DMS53 treated with DMSO at 0.1 percent for 48 hours (cell line): ENCODE data around the gene SVEP1.
"Not testable (repeated sequence)": the region's sequence is repeated elsewhere in the genome, so short reads cannot be mapped to it uniquely, and the experiment has no call there.

Source experiments
- DNase-seq: peaks from one replicate; lab custom pipeline; 2025; ENCODE audit not compliant: unreplicated experiment; lab: John Stamatoyannopoulos, UW

SVEP1 gene

DNA sequence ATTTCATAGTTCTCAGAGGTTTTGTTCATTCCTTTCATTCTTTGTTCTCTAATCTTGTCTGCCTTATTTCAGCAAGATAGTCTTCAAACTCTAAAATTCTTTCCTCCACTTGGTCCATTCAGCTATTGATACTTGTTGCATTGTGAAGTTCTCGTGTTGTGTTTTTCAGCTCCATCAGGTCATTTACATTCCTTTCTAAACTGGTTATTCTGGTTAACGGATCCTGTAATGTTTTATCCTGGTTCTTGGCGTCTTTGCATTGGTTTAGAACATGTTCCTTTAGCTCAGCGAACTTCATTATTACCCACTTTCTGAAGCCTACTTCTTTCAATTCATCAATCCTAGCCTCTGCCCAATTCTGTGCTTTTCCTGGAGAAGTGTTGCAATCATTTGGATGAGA, 196.8 kb downstream of the SVEP1 start:
- no peak for DNase-seq

DNA sequence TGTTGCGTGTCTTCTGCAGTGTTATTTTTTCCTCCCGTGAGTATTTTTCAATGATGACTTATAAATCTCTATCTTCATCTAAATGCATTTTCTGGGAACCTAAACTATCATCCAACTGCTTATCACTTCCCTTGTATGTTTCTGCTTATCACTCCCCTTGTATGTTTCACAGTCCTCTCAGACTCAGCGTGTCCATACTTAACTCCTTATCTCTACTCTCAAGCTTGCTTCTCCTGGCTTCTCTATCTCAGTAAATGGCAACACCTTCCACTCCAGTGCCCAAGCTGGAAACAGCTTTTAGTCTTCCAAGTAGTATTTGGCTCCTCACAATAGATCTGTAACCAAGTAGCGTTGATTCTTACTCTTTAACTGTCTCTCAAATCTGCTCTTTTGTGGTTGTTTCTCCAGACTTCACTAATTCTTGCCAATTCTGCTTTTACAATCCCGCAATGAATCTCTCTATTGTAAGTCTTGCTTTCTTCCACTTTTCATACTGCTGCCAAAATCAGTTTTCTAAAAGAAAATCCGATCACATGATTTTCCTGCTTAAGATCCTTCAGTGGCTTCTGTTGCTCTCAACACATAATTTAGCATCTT, 208.0 kb downstream of the SVEP1 start:
- no peak for DNase-seq

DNA sequence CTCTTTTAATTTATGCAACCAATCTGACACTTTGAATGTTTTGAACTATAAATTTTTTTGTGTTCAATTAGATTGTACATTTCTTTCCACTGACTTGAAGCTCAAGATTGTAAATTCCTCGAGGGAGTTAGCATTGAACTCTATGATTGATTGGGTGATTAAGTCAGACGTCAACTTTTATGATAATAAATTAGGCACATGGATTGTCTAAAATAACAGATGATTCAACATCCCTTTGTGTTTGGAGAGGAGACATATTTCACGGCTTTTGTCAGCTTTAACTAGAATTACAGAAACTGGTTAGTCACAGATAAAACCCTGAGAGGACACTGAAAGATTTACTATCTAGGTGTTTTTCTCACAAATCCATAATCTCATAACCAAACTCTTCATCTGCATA, 209.2 kb downstream of the SVEP1 start:
- no peak for DNase-seq

DNA sequence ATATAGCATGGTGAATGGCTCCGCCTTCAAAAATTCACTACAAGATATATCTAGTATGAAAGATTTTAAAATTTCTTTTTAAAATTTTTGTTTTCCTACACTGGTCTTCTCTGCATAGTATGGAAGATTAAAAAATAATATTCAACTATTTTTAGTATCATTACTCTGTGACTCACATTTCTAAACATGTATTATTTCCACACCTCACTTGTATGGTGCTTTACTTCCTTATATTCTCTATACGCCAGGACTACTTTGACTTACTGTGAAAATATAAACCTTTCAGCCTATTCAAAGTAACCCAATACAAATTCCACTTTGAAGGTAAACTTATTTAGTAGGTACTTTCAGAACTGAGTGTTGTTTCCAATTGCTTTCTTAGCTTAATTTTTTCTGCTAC, 215.1 kb downstream of the SVEP1 start:
- no peak for DNase-seq

DNA sequence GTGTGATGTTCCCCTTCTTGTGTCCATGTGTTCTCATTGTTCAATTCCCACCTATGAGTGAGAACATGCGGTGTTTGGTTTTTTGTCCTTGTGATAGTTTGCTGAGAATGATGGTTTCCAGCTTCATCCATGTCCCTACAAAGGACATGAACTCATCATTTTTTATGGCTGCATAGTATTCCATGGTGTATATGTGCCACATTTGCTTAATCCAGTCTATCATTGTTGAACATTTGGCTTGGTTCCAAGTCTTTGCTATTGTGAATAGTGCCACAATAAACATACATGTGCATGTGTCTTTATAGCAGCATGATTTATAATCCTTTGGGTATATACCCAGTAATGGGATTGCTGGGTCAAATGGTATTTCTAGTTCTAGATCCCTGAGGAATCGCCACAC, 220.5 kb downstream of the SVEP1 start:
- DNase-seq, result not testable (repeated sequence)

DNA sequence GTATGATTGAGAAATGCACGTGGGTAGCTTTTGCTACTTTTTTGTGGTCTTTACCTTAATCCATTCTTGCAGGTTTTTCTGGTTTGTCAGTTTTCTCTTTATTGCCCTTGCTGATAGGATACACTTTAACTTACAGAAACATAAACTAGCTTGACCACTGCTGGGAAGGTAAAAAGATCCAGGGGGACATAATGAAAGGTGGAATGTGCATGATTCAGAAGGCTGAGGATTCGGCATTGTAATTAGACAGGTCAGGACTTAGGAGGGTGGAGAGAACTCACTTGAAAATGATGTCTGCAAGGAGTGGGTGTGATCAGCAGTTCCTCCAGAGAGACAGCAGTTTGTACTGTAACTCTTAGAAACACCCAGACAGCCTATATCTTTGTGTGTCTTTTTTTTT, 222.0 kb downstream of the SVEP1 start:
- no peak for DNase-seq

DNA sequence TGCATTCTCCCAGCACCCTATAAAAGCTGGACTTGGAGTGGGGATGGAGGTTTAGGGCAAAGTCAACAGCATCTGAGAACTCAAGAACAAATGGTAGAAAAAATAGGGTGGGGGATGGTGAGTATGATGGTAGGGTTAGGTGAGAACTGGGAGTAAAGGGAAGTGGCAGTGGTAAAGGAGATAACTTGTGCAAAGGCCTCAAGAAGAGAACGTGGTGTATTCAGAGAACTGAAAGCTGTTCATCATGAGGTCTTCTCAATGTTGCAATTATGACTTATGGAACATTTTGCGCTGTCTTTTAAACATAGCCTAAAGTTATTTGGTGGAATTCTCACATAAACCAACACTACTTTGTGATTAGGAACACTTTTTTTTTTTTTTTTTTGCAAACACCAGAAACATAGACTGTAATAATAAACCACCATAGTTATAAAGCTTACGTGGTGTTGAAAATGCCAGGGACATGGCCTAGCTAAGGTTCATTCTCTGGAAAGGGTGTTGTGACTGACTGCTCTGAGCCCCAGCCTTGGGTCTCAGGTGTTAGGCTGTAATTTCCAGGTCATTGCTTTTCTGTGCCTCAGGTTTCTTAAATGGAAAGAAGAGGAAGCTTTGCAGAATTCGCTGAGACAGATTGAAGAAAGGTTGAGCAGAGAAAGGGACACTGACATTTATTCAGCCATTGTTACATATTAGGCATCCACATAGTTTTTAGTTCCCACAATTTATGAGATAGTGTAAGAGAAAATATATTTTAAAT, 222.7 kb downstream of the SVEP1 start:
- DNase-seq, result no peak

DNA sequence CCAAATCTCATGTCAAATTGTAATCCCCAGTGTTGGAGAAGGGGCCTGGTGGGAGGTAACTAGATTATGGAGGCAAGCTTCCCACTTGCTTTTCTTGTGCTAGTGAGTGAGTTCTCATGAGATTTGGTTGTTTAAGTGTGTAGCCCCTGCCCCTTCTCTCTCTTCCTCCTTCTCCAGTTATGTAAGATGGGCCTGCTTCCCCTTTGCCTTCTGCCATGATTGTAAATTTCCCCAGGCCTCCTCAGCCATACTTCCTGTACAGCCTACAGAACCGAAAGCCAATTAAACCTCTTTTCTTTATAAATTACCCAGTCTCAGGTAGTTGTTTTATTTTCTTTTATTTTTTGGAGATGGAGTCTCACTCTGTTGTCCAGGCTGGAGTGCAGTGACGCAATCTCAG, 223.6 kb downstream of the SVEP1 start:
- DNase-seq, result no peak

DNA sequence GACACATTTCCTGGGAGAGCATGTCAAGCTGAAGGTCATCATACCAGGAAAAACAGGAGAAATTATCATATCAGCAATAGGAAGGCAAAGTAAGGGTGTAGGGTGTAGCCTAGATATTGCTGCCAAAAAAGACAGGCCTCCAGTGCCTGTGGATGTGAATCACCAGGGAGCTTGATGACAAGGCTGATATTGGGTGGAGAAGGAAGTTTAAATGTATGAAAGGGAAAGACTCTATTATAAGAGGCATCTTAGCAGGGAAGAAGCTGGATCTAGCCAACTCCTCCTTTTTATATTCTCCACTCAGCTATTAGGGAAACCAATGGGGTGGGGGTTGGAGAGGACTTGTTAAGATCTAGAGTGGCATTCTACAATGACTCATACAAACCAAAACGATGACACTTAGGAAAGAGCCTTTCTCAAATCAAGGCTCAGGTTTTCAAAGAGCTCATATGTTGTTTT, 228.5 kb downstream of the SVEP1 start:
- DNase-seq, result no peak

DNA sequence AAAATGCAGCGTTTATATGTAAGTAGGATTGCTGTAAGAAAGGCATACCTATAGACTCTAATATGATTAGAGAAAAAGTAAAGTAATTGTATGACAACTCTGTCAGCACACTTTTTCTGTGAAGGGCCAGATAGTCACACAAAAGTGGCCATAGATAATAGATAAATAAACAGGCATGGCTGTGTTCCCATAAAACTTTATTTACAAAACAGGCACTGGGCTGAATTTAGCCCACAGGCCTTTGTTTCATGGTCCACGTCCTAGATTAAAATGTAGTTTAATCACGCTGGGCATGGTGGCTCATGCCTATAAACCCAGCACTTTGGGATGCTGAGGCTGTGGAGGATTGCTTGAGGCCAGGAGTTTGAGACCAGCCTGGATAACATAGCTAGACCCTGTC, 233.2 kb downstream of the SVEP1 start:
- DNase-seq, result no peak

DNA sequence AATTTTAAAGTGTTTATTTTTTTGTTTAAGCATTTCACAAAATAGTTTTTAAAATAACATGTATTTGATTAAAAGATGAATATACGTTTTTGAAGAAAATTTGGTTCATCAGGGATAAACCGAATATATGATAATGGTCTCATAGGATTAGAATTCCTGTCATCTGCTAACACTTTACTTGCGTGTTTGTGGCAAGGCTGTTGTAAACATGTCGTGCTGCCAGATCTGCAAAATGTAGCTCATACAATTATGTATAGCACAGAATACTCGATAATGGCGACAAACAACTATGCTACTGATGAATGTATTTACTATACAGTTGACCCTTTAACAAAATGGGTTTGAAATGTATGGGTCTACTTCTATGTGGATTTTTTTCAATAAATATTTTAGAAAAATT, 234.7 kb downstream of the SVEP1 start:
- DNase-seq, result no peak

DNA sequence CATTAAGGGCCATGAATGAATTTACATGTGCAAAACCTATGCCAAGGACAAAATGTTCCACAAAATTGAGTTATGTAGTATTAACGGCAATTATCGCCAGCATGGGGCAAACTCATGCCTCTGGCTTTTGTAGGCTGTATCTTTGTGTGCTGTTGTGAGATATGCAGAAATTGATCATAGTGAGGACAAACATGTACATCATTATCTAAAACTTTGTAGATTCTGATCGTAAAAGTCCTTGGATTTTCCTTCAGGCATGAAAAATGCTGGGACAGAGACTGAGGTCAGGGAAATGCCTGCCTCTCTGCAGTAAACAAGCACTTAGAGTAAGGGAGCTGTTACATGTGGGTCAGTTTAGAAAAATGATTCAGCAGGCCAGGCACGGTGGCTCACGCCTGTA, 236.0 kb downstream of the SVEP1 start:
- no peak for DNase-seq

DNA sequence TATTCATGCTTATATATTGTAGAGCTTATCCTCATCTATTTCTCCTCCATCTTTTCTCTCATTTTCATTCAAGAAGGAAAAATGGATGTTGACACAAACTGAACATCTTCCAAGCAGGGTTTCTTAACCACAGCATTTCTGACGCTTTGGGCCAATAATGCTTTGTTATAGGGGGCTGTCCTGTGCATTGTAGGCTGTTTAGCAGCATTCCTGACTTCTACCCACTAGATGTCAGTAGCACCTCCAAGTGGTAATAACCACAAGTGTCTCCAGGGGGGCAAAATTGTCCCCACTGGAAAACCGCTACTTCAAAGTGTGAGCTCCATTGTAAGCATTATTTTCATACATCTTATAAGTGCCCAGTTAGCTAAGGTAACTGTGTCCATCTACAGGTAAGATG, 239.2 kb downstream of the SVEP1 start:
- DNase-seq, result no peak

DNA sequence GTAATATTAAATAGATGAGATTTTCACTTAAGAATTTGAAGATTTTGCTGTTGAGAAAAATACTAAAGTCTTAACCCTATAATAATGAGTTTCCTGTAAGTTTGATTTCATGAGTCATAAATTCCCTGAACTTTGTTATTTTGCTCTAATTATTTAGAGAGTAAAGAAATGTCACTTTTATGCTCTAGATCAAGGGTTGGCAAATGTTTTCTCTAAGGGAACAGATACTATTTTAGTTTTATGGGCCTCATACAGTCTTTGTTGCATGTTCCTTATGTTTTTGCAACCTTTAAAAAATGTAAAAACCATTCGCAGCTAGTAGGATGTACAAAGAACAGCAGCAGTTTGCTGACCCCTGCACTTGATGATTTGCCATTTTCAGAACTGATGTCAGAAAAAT, 241.4 kb downstream of the SVEP1 start:
- no peak for DNase-seq

DNA sequence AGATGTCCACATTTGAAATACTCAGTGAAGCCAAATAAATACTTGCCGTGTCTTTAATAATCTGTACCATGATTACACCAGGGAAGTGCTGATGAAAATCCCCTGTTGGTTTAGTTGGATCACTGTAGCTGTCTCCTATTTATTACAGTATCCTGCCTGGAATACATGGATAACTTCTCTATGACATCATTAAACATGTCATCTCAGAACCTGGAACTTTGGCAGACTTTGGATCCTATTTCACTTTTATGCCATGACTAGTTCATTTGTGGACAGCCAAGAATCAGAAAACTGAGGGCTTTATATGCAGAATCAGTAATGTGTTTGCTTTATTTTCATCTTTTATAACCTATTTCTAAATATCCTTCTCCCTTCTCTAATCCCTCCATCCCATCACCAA, 241.8 kb downstream of the SVEP1 start, which contains the start of gene TXNDC8:
TSS of gene TXNDC8 (minus strand) at position 137 of the 400 bp plus-strand sequence.
- no peak for DNase-seq

DNA sequence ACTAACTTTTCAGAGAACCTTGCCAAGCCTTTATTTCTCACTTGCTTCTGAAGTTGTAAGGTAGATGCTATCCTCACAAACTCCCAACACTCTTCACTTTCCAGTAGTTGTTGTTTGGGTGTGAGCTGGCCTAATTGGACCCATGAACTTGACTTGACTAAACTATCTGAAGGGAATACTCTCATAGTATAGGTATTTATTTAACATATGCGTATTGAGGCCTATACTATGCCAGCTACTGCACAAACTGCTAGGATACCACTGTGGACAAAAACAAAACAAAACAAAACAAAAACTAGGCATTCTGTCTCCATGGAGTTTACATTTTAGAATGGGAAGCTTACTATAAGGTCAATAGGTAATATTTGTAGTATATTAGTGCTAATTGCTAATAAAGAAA, 243.2 kb downstream of the SVEP1 start:
- no peak for DNase-seq

DNA sequence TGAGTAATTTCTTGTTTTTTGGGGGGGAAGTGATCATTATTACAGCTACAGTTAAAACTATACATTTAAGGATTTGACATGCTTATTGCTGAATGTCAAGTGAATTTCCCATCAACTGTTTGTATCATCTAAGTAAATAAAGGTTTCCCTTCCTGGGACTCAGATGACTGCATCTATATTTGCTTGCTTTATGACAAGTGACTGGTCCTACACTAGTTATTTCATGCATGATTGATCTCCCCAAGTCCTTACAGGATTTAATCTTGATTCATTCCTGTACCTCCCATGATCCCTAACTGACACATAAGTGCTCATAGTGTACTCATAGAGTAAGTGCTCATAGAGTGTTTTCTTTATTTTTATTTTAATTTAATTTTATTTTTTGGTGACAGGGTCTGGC, 244.7 kb downstream of the SVEP1 start:
- peak; percentile 82 for DNase-seq

DNA sequence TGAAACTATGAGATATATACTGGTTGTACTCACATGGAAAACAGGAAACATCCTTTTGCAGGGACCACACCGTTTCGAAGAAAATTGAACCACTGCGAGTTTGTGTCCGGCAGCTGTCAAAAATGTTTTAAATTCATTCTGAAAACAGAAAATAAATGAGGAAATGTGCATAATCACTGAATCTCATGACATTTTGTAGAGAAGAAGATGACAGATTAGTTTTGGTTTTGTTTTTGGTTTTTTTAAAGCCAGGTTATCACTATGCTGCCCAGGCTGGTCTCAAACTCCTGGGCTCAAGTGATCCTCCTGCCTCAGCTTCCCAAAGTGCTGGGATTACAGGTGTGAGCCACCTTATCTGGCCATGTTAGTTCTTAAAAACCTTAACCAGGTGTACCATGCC, 245.4 kb downstream of the SVEP1 start:
- no peak for DNase-seq

DNA sequence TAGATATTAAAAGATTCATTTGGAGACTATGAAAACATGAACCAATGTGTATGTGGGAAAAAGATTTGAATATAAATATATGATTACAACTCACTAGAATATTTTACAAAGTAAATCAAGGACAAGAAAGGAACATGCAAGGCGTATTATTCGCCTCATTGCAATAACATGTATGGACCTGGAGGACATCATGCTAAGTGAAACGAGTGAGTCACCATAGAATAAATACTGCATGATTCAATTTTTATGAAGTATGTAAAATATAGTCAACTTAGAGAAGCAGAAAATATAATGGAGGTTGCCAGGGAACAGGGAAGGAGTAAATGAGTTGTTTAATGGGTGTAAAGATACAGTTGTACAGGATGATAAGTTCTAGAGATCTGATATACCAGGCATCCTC, 246.8 kb downstream of the SVEP1 start:
- DNase-seq, result no peak

DNA sequence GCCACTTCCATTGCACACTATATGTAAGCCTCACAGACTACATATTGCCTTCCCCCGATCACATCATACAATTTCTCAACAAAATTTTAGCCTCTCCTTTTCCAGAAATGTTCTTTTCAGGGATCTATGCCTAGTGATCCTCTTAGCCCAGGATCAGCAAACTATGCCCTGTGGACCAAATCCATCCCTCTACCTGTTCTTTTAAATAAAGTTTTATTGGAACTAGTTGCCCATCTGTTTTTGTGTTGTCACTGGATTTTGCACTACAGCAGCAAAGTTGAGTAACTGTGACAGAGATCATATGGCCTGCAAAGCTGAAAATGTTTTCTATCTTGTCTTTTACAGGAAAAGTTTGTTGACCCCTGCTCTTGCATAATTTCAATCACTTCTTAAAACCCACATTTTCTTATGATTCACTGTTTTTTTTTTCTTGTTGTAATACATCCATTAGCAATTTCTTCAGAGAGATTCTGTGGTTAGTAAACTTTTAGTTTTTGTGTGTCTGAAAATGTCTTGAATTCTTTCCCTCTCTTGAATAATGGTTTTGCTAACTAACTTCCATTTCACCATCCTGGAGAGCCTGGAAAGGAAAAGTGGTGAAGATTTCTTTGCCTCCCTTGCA, 248.9 kb downstream of the SVEP1 start:
- DNase-seq, result no peak

DNA sequence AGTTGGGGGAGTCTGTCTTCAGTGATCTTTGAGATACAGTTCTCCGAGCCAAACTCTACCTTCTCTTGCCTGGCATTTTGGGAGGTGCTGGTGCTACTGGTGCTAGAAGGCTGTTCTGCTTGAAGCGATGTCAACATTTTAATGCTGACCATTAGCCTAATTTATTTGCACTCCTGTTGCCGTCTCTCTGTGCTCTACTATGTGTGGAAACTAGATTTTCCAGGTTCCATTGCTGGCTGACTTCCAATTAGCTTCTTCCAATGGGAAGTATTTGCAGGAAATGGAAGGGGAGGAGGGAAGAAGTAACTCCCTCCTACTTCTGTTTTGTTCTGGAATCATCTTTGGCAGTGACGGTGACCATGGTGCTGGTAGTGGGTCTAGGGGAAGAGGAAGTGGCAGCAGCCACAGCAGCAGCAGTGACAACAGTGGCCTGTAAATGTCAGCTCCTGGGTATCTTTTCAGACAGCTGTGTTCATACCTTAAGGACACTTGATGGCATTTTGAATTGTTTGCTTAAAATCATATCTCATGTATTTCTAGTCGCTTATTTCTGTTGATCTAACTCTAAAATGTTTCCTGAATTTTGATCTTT, 249.8 kb downstream of the SVEP1 start:
- DNase-seq, result peak; percentile 33

DNA sequence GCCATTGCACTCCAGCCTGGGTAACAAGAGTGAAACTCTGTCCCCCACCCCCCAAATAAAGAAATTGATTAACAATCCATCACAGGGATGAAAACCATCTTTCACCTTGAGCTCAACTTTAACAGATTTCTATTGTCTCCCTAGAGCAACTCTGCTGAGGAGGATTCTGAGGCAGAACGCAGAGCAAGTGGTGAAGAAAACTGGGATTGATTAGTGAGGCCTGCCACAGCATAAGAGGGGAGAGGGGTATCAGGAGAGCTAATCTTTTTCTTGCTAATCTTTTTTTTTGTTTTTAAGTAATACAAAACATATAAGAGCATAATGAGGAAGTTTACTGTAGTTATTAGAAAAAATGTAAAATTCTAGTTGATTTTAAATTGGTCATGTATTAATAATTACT, 250.8 kb downstream of the SVEP1 start:
- no peak for DNase-seq
